Subcutaneous adipose tissue (tissue), 4 donors: ENCODE data around the gene RPLP2. TPM values are rescaled to one million over a fixed set of nuclear protein-coding genes. Genes with fewer than 3 reads are reported as not detected.

Source experiments
- CTCF ChIP-seq: fragments of 450-650 bp; IDR thresholded peaks from one replicate; pipeline ENCODE4 v1.5.1; 2016; ENCODE audit warnings: low read depth, mild to moderate bottlenecking, control low read depth, antibody characterized with exemption, moderate library complexity
- total RNA-seq, 4 donors: library from RNA; depleted of rRNA; stranded (reverse); fragments of >200 nt; gene quantifications; one replicate each; pipeline ENCODE4 v1.1.0, GENCODE V29; 2016

RPLP2 gene
- total RNA-seq, 4 donors from 2014 or later, result 917 to 1,671 (median 1,426) TPM

GRCh38 chr11:844693-845644, 35.2 kb downstream of the RPLP2 start:
- no peak for TF ChIP-seq CTCF

- no peak for TF ChIP-seq CTCF
Measured at GRCh38 chr11:845872-846495, 36.2 kb downstream of the RPLP2 start.

- TF ChIP-seq CTCF, result no peak
Measured at GRCh38 chr11:846496-847098, 36.8 kb downstream of the RPLP2 start.

- TF ChIP-seq CTCF, result no peak
Measured at GRCh38 chr11:847876-848275, 38.1 kb downstream of the RPLP2 start.

GRCh38 chr11:848380-848931, 38.7 kb downstream of the RPLP2 start:
- TF ChIP-seq CTCF, result no peak

GRCh38 chr11:849104-849824, 39.5 kb downstream of the RPLP2 start:
- TF ChIP-seq CTCF, result no peak
